Inflammatory macrophage (primary cell): ENCODE data around the gene CTNND2.
"Not testable (repeated sequence)": the region's sequence is repeated elsewhere in the genome, so short reads cannot be mapped to it uniquely, and the experiment has no call there.

Experiments
- DNase-seq, 2 donors: peaks; one replicate each; pipeline ENCODE4 v3.0.0-alpha.2; 2020 to 2022

Gene CTNND2

GRCh38 chr5:11432116-11432515 lies 472.1 kb downstream of the CTNND2 start:
- DNase-seq = no peak

GRCh38 chr5:11429254-11429653 lies 475.0 kb downstream of the CTNND2 start:
- no peak for DNase-seq

- no peak for DNase-seq
Observed at GRCh38 chr5:11427569-11427968, 476.7 kb downstream of the CTNND2 start.

GRCh38 chr5:11426442-11426841 lies 477.8 kb downstream of the CTNND2 start:
- no peak for DNase-seq

DNA sequence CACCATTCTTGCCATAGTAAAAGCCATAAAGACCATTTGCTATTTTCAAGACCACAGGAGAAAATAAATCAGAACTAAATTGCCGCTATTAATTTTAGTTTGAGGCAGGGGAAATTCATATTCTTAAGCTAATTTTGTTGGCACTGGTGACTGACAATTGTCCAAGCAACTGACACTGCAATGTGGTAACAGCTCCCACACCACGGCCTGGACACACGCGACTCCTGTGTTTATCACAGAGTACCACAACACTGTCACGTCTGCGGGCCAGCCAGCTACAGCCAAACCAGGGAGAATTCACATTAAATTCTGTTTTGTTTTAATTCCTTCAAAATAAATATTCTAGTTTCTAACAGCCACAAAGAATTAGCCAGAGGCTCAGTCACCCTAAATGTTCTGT lies 481.9 kb downstream of the CTNND2 start:
- DNase-seq = no peak

GRCh38 chr5:11420969-11421368 lies 483.3 kb downstream of the CTNND2 start:
- no peak for DNase-seq

- DNase-seq = no peak
Observed at GRCh38 chr5:11415751-11416150, 488.5 kb downstream of the CTNND2 start.

GRCh38 chr5:11414732-11415131 lies 489.5 kb downstream of the CTNND2 start:
- not testable (repeated sequence) for DNase-seq

- DNase-seq = no peak
Observed at GRCh38 chr5:11411621-11412020, 492.6 kb downstream of the CTNND2 start.

DNA sequence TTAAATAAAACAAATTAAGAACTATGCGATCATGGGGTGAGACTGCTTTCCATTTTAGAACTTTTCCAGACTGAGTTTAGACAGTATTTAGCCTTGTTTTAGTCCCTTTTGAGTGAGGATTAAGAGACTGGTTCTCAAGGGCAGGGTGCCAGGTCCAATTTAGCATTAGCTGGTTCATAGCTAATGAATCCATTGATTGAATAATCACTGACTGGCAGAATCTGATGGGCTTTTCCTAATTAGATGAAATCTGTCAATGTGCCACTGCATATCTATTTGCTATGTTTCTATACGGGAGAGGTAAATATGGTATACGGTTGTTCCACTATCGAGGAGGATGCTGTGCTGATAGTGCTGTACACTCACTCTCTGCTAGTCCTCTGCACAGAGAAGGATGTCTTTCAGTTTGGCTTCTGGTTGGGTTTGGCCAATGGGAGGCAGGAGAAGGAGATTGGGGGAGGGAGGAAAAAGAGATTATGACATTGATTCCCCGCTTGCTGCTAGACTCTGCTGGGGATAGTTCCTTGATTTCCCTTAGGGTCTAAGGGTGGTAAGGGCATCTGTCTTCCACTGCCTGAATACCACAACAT lies 496.6 kb downstream of the CTNND2 start:
- DNase-seq = no peak

- DNase-seq = no peak
Observed at GRCh38 chr5:11400316-11400715, 503.9 kb downstream of the CTNND2 start.

GRCh38 chr5:11398728-11399127 lies 505.5 kb downstream of the CTNND2 start:
- no peak for DNase-seq

- DNase-seq = no peak
Observed at GRCh38 chr5:11397549-11397948, 506.7 kb downstream of the CTNND2 start.

DNA sequence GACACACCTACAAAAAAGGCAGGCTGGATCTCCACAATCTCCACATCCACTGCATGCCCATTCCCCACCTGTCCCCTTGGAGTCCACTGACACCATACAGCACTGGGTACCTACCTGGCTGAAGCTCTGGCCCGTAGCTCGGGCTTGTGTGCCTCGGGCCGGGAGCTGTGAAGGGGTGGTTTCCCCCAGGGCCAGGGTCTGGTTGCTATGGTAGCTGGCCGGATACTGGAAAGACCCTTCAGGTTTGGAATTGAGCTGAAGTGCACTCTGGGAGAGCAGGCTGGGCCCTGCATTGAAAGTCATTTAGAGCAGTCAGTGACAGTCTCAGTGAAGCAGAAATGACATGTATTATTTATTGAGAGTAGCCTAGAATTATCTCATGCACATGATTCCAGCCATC lies 507.3 kb downstream of the CTNND2 start:
- no peak for DNase-seq

DNA sequence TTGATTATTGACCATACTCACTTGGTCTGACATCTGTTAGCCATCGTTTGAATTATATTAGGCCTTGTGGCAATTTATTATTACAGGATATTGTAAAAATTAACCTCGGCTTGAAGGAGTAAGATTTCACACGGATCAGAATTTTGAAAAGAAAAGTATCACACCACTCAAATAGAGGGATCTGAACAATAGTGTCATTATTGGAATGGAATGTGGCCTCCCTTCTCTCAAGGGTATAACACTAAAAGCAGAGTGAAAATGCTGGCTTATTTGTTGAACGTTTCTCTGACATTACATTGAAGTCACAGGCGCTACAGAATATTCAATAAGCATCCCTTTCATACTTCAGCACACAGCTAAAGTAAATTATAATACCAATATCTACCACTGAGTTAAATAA lies 509.3 kb downstream of the CTNND2 start:
- no peak for DNase-seq

DNA sequence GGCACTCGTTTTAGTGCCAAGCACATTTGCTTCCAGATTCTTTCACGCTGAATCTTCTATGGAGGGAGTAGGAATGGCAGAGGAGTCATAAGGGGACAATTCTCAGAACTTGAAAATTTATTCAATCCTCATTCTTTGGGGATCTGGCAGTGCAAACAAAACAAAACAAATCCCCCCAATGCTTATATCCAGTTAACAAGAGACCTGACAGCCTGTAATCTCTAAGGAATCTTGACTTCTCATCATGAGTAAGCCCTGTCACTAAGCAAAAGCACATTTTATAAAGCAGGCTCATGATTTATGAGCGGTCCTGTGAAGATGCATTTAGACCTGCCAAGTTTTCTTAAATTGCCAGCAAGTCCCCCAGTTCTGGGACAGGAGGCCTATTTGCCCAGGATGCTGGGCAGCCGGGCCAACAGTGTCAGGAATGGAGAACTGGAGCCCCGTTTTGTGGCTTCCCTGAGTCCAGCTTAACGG lies 513.9 kb downstream of the CTNND2 start:
- no peak for DNase-seq

- no peak for DNase-seq
Observed at GRCh38 chr5:11387382-11387781, 516.9 kb downstream of the CTNND2 start.

GRCh38 chr5:11386398-11386797 lies 517.8 kb downstream of the CTNND2 start:
- DNase-seq = no peak

DNA sequence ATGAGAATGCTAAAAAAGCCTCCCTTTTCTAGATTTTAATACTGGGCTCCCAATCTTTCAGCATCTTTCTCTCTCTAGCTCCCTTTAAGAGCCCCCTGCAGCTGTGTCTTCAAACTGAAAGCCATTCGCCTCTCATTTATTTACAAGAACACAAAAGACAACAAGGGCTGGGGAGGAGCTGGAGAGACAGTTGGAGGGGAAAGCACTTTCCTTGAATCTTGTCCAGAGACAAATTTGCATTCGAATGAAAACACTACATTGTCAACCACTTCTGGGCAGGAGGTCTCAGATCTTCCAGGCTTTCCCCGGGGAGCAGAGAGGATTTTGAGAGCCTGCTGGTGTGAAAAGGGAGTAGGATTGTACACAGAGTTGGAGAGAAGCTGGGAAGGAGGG lies 518.3 kb downstream of the CTNND2 start:
- no peak for DNase-seq

DNA sequence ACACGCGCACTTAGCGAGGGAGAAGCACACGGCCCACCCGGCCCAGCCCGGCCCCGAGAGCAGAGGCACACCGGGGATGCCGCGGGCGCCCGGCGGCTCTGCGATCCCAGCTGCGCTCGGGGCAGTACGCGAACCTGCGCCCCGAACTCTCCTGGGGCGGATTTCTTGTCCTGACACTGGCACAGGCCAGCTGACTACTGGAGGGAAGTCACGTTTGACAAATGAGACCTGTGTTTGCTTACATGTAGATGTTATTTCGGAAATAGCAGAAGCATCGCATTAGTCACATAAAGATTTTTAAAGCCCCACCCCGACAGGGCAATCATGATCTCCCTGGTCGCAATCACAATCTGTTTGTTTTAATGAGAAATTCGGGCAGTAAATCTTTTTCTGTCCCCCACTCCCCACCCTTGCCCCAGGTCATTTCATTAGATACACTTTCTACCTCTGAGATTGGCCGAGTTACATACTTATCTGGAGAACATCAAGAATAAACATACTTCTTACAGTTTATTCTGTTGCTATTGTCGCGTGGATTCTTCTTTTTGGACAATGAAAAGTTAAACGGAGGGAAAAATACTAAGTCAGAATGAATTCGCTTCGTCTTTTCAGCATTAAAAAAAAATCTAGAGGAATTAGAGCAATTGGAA lies 518.9 kb downstream of the CTNND2 start:
- DNase-seq = no peak

- DNase-seq = no peak
Observed at GRCh38 chr5:11384441-11385250, 519.6 kb downstream of the CTNND2 start.

DNA sequence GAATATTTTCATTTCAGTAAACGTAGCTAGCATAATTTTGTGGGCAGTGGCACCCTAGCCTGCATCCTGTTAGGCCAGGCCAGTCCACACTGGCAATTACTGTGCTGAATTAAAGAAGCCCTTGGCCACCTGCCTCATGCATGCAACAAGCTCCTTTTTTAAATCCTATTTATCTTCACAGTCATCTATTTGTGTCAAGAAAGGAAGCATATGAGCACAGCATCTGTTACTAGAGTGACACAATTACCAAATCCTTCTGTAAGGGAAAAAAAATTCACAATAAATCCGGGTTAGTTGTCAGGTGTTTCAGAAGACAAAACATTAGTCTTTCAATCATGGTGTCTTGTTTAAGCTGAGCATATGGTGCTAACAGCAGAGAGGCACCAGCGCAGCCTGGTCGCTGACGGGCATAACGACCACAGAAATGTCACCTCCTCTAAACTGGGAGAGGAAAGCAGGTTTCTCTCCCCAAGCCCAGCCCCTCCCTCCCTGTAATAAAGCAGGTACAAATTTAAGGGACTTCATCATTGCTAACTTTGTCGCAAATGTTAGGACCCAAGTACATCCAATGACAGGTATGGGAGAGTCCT lies 520.6 kb downstream of the CTNND2 start:
- DNase-seq = no peak

- DNase-seq = no peak
Observed at GRCh38 chr5:11378461-11378860, 525.8 kb downstream of the CTNND2 start.
